Prostate gland (tissue), 2 donors: ENCODE measurements around the gene TNFRSF13B.

Experiments
- POLR2A ChIP-seq: fragments of 450-650 bp; IDR thresholded peaks from one replicate; pipeline ENCODE4 v1.6.1; 2016; ENCODE audit warnings: antibody characterized with exemption, mild to moderate bottlenecking
- TF ChIP-seq, protein P1 (sequence below), 4 experiments: fragments of 200-600 bp in 2 of 4; fragments of 450-650 bp in 2 of 4; sonication (generic) in 2 of 4; IDR thresholded peaks; 1 replicate in 3 of 4; 2 replicates in 1 of 4; pipeline ENCODE4 v1.5.1; 2016 to 2019; ENCODE audit warnings: antibody characterized with exemption in 4 of 4, mild to moderate bottlenecking in 2 of 4, moderate library complexity in 2 of 4

DNA sequence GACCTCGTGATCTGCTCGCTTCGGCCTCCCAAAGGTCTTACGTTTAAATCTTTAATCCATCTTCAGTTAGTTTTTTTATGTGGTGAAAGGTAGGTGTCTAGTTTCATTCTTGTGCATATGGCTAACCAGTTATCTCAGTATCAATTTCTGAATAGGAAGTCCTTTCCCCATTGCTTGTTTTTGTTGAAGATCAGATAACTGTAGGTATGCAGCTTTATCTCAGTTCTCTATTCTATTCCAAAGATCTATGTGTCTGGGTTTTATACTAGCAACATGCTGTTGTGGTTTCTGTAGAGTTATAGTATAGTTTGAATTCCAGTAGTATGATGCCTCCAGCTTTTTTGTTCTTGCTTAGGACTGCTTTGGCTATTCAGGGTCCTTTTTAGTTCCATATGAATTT lies 65.2 kb downstream of the TNFRSF13B start:
- TF ChIP-seq, protein P1, sequence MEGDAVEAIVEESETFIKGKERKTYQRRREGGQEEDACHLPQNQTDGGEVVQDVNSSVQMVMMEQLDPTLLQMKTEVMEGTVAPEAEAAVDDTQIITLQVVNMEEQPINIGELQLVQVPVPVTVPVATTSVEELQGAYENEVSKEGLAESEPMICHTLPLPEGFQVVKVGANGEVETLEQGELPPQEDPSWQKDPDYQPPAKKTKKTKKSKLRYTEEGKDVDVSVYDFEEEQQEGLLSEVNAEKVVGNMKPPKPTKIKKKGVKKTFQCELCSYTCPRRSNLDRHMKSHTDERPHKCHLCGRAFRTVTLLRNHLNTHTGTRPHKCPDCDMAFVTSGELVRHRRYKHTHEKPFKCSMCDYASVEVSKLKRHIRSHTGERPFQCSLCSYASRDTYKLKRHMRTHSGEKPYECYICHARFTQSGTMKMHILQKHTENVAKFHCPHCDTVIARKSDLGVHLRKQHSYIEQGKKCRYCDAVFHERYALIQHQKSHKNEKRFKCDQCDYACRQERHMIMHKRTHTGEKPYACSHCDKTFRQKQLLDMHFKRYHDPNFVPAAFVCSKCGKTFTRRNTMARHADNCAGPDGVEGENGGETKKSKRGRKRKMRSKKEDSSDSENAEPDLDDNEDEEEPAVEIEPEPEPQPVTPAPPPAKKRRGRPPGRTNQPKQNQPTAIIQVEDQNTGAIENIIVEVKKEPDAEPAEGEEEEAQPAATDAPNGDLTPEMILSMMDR (IDR thresholded peaks at IDR 0.05): no peak
- no peak for TF ChIP-seq POLR2A
